Stimulated activated naive CD4-positive, alpha-beta T cell (primary cell): Measurements from ENCODE around the gene DMBT1.
"Not testable (repeated sequence)": the region's sequence is repeated elsewhere in the genome, so short reads cannot be mapped to it uniquely, and the experiment has no call there.

Experiments used
- DNase-seq, 6 experiments: peaks; one replicate each; lab custom pipeline; 2025; lab: John Stamatoyannopoulos, UW

The DMBT1 gene

GRCh38 chr10:122577311-122577885 is 16.8 kb downstream of the DMBT1 start:
- DNase-seq: no peak

- DNase-seq: not testable (repeated sequence)
Measured at GRCh38 chr10:122586070-122586469, 25.5 kb downstream of the DMBT1 start.

GRCh38 chr10:122587098-122587760 is 26.7 kb downstream of the DMBT1 start:
- no peak for DNase-seq

- DNase-seq: no peak
Measured at GRCh38 chr10:122588381-122588780, 27.8 kb downstream of the DMBT1 start.

GRCh38 chr10:122590153-122590552 is 29.6 kb downstream of the DMBT1 start:
- no peak for DNase-seq

- no peak for DNase-seq
Measured at GRCh38 chr10:122591736-122592135, 31.2 kb downstream of the DMBT1 start.

- DNase-seq: no peak
Measured at GRCh38 chr10:122592161-122592560, 31.6 kb downstream of the DMBT1 start.

- no peak for DNase-seq
Measured at GRCh38 chr10:122617476-122618270, 57.1 kb downstream of the DMBT1 start.

GRCh38 chr10:122618461-122619165 is 58.1 kb downstream of the DMBT1 start:
- no peak for DNase-seq

- not testable (repeated sequence) for DNase-seq
Measured at GRCh38 chr10:122620961-122621360, 60.4 kb downstream of the DMBT1 start.

- no peak for DNase-seq
Measured at GRCh38 chr10:122624546-122624945, 64.0 kb downstream of the DMBT1 start.

- no peak for DNase-seq
Measured at GRCh38 chr10:122630526-122630925, 70.0 kb downstream of the DMBT1 start.

GRCh38 chr10:122632031-122632430 is 71.5 kb downstream of the DMBT1 start:
- DNase-seq: no peak

GRCh38 chr10:122632576-122632975 is 72.0 kb downstream of the DMBT1 start:
- no peak for DNase-seq

- DNase-seq: no peak
Measured at GRCh38 chr10:122636953-122637352, 76.4 kb downstream of the DMBT1 start.

GRCh38 chr10:122637376-122637775 is 76.8 kb downstream of the DMBT1 start:
- DNase-seq: no peak

- DNase-seq: no peak
Measured at GRCh38 chr10:122638106-122638505, 77.6 kb downstream of the DMBT1 start.

- no peak for DNase-seq
Measured at GRCh38 chr10:122639801-122640200, 79.2 kb downstream of the DMBT1 start.

GRCh38 chr10:122640921-122641320 is 80.4 kb downstream of the DMBT1 start:
- no peak for DNase-seq

GRCh38 chr10:122642726-122643605 is 82.4 kb downstream of the DMBT1 start:
- no peak for DNase-seq

- DNase-seq: no peak
Measured at GRCh38 chr10:122643931-122644534, 83.5 kb downstream of the DMBT1 start.
